ENCODE measurements around the gene NSUN4. TPM values are rescaled to one million over a fixed set of nuclear protein-coding genes. Genes with fewer than 3 reads are reported as not detected.

Gene NSUN4
- total RNA-seq, 1 experiment from 2014 or later = 23.6 TPM

DNA sequence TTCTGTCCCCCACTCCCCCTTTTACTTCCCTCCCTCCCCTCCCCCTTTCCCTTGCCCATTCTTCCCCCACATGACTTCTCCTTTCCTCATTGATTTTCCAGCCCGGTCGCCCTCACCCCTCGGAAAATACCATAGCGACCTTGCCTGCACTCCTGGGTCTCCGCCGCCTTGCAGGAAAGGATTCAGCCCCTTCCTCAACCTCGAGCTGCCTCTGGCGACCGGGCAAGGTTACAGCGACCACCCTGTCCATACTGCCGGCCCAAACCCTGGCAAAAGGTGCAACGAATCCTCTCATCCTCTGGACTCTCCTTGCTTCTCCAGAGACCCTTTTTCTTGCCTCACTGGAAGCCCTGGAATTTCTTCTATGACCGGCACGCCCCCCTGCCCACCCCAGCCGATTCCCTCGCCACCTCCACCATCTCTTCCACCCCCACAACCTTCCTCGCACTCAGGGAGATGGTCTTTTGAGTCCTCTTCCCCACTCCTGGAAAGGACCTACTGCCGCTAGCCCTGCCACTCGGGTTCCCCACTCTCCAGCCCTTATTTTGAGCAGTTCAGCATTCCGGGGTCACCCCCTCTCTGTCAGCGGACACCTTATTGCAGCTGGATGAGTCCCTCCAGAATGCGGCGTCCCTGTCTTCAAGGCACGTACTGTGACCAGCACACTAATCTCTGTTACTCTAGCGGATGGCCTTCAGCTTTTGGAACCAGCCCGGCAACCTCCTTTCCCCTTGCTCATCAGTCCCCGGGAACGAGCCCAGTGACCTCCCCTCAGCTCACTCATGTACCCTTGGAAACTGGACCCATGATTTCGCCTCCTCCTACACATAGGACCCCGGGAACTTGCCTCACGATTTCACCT lies 846 bp downstream of the NSUN4 start:
- peak overlapping the region; percentile 76 to 97 for H3K4me3 ChIP-seq (ENCODE audit: low read depth in 2 of 2, low read length in 2 of 2)
- H3K27me3 ChIP-seq (ENCODE audit: control insufficient read depth, insufficient read depth, low read length) = no peaks in the 10 kb centered on the region
- no peak for DNase-seq (ENCODE audit: low read depth, low spot score)
- H3K4me1 ChIP-seq (ENCODE audit: control insufficient read depth, insufficient read depth, low read length) = peaks cover 5% of the 10 kb centered on the region; the same call in 1 of the 2 replicates
- intact Hi-C loops (cut with micrococcal nuclease; ENCODE audit: unreplicated experiment) = no loop called here
- ChIA-PET CTCF (interaction anchor here (0.6 kb wide), 1 partner anchor 14 kb away, joined by 4 read pairs; no protein-coding TSS in a partner anchor), POLR2A (interaction anchor here (0.6 kb wide), 1 partner anchor 51 kb away, joined by 5 read pairs; no protein-coding TSS in a partner anchor)
- H3K27ac ChIP-seq (ENCODE audit: low read length) = peak overlapping the region; percentile 95
- H3K9me3 ChIP-seq (ENCODE audit: control insufficient read depth, insufficient read depth, low read depth, low read length) = no peaks in the 10 kb centered on the region
- in situ Hi-C loops (cut with HindIII; ENCODE audit: low pct_unique_long_range_greater_than_20kb, low sequenced_read_pairs) = no loop called here
- ATAC-seq = no peak
- TF ChIP-seq, protein P1, sequence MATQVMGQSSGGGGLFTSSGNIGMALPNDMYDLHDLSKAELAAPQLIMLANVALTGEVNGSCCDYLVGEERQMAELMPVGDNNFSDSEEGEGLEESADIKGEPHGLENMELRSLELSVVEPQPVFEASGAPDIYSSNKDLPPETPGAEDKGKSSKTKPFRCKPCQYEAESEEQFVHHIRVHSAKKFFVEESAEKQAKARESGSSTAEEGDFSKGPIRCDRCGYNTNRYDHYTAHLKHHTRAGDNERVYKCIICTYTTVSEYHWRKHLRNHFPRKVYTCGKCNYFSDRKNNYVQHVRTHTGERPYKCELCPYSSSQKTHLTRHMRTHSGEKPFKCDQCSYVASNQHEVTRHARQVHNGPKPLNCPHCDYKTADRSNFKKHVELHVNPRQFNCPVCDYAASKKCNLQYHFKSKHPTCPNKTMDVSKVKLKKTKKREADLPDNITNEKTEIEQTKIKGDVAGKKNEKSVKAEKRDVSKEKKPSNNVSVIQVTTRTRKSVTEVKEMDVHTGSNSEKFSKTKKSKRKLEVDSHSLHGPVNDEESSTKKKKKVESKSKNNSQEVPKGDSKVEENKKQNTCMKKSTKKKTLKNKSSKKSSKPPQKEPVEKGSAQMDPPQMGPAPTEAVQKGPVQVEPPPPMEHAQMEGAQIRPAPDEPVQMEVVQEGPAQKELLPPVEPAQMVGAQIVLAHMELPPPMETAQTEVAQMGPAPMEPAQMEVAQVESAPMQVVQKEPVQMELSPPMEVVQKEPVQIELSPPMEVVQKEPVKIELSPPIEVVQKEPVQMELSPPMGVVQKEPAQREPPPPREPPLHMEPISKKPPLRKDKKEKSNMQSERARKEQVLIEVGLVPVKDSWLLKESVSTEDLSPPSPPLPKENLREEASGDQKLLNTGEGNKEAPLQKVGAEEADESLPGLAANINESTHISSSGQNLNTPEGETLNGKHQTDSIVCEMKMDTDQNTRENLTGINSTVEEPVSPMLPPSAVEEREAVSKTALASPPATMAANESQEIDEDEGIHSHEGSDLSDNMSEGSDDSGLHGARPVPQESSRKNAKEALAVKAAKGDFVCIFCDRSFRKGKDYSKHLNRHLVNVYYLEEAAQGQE (IDR thresholded peaks at IDR 0.05; ENCODE audit: insufficient read depth in 1 of 2, low read depth in 2 of 2, low read length in 1 of 2) = no peak
- TF ChIP-seq SIN3A (IDR thresholded peaks at IDR 0.05; ENCODE audit: borderline replicate concordance, insufficient read depth, low read depth, low read length) (no peak), TCF7L2 (IDR thresholded peaks at IDR 0.05; ENCODE audit: low read depth, low read length) (no peak), POLR2AphosphoS5 (IDR thresholded peaks at IDR 0.05; ENCODE audit: low read depth, low read length) (no peak), CTCF (IDR thresholded peaks at IDR 0.05) (no peak)
- no peaks in the 10 kb centered on the region; the same call in none of the 2 replicates for H3K36me3 ChIP-seq (ENCODE audit: control insufficient read depth, insufficient read depth, low read length)
- no TSS peak for BruUV-seq (replicated peaks)

- DNase-seq (ENCODE audit: low read depth, low spot score) (no peak), ATAC-seq (no peak)
- TF ChIP-seq TCF7L2 (IDR thresholded peaks at IDR 0.05; ENCODE audit: low read depth, low read length) (no peak), SIN3A (IDR thresholded peaks at IDR 0.05; ENCODE audit: borderline replicate concordance, insufficient read depth, low read depth, low read length) (no peak), CTCF (IDR thresholded peaks at IDR 0.05) (peak; percentile 36)
- intact Hi-C loops (cut with micrococcal nuclease; ENCODE audit: unreplicated experiment) = no loop called here
- no peaks in the 10 kb centered on the region; the same call in none of the 2 replicates for H3K36me3 ChIP-seq (ENCODE audit: control insufficient read depth, insufficient read depth, low read length)
- ChIA-PET CTCF (no interaction called here), POLR2A (interaction anchor here (0.6 kb wide), 1 partner anchor 52 kb away, joined by 5 read pairs; no protein-coding TSS in a partner anchor)
- in situ Hi-C loops (cut with HindIII; ENCODE audit: low pct_unique_long_range_greater_than_20kb, low sequenced_read_pairs) = no loop called here
- H3K4me1 ChIP-seq (ENCODE audit: control insufficient read depth, insufficient read depth, low read length) = peaks cover 5% of the 10 kb centered on the region; the same call in 1 of the 2 replicates
- no peak overlapping the region; the same call in 1 of the 2 replicates for H3K27ac ChIP-seq (ENCODE audit: low read length)
- H3K27me3 ChIP-seq (ENCODE audit: control insufficient read depth, insufficient read depth, low read length) = no peaks in the 10 kb centered on the region
- H3K4me3 ChIP-seq (ENCODE audit: low read depth in 2 of 2, low read length in 2 of 2) = peak overlapping the region in 1 of 2 experiments; percentile 97; a peak in 1 of 4 replicates
- no peaks in the 10 kb centered on the region for H3K9me3 ChIP-seq (ENCODE audit: control insufficient read depth, insufficient read depth, low read depth, low read length)
- no TSS peak for BruUV-seq (replicated peaks)
These were observed 1.6 kb downstream of the NSUN4 start for GRCh38 chr1:46342084-46342656.
